ENCODE measurements around the gene NELL1.

DNA sequence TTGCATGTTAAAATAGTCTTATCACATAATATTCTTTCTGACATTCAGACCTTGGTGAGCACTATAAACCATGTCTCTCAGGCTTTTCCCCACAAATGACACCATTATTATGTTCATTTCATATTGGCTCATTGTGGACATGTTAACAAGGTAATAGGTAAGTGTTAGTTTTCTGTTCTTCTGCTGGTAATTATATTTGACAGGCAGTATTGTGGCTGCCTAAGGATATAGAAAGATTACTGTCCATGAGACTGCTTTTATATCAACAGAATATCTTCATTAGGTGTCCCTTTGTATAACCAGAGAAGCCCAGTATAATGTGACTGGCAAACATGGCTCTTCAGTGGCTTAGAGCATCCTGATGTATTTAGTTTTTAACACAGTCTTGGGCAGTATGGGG is 590.7 kb downstream of the NELL1 start:
- TF ChIP-seq POLR2AphosphoS5 (IDR thresholded peaks at IDR 0.05; ENCODE audit: low read depth) (no peak), ZNF331 (CRISPR knock-in tag; IDR thresholded peaks at IDR 0.05; ENCODE audit: low read depth) (no peak), CTCF (conservative IDR thresholded peaks at IDR 0.05; ENCODE audit: low read depth in 2 of 2) (no peak), EZH2phosphoT487 (IDR thresholded peaks at IDR 0.05; ENCODE audit: unreplicated experiment) (no peak), EZH2 (IDR thresholded peaks at IDR 0.05; ENCODE audit: low read depth, unreplicated experiment) (no peak), CREB1 (CRISPR knock-in tag; IDR thresholded peaks at IDR 0.05; ENCODE audit: low read depth) (no peak)

Data from GM23338 (cell line).